Neuron (in vitro differentiated cells): ENCODE measurements around the gene RASL12.
"Not testable (repeated sequence)": the region's sequence is repeated elsewhere in the genome, so short reads cannot be mapped to it uniquely, and the experiment has no call there.

Experiments
- H2AFZ ChIP-seq: one replicate; pipeline ENCODE4 v1.6.1; 2013; ENCODE audit warnings: low read depth, mild to moderate bottlenecking, inconsistent platforms, low read length, moderate library complexity
- H3K27me3 ChIP-seq: one replicate; pipeline ENCODE4 v1.6.1; 2013; ENCODE audit warnings: low read length; ENCODE audit not compliant: insufficient read depth
- H3K36me3 ChIP-seq: one replicate; pipeline ENCODE4 v1.6.1; 2013; ENCODE audit warnings: low read length; ENCODE audit not compliant: insufficient read depth
- H3K4me1 ChIP-seq: one replicate; pipeline ENCODE4 v1.6.1; 2013; ENCODE audit warnings: low read length; ENCODE audit not compliant: insufficient read depth
- H3K4me3 ChIP-seq: 2 replicates; pipeline ENCODE4 v1.5.1; 2013; ENCODE audit warnings: mild to moderate bottlenecking, low read length, moderate library complexity
- H3K9me3 ChIP-seq: one replicate; pipeline ENCODE4 v1.6.1; 2013; ENCODE audit warnings: low read length

RASL12 gene

GRCh38 chr15:65097651-65098263 is 30.0 kb upstream of the RASL12 start:
- Histone ChIP-seq H3K4me1 (no peaks in the 10 kb centered on the region), H3K36me3 (peaks cover 31% of the 10 kb centered on the region), H3K27me3 (no peaks in the 10 kb centered on the region), H2AFZ (no peak overlapping the region), H3K9me3 (no peaks in the 10 kb centered on the region), H3K4me3 (no peak overlapping the region)

- Histone ChIP-seq H3K36me3 (peaks cover 31% of the 10 kb centered on the region), H3K9me3 (no peaks in the 10 kb centered on the region), H3K27me3 (no peaks in the 10 kb centered on the region), H3K4me1 (no peaks in the 10 kb centered on the region), H2AFZ (no peak overlapping the region), H3K4me3 (no peak overlapping the region)
Observed at GRCh38 chr15:65096481-65097385, 28.9 kb upstream of the RASL12 start.

- no peaks in the 10 kb centered on the region for H3K27me3 ChIP-seq
- no peak overlapping the region for H3K4me3 ChIP-seq
Observed at GRCh38 chr15:65095747-65096104, 27.9 kb upstream of the RASL12 start.

GRCh38 chr15:65095011-65095746 is 27.4 kb upstream of the RASL12 start:
- Histone ChIP-seq H3K4me1 (no peaks in the 10 kb centered on the region), H3K27me3 (no peaks in the 10 kb centered on the region), H3K36me3 (peaks cover 27% of the 10 kb centered on the region), H2AFZ (no peak overlapping the region), H3K9me3 (no peaks in the 10 kb centered on the region), H3K4me3 (no peak overlapping the region)

More at GRCh38 chr15:65095747-65096104, 27.9 kb upstream of the RASL12 start:
- Histone ChIP-seq H2AFZ (no peak overlapping the region), H3K36me3 (peaks cover 31% of the 10 kb centered on the region), H3K9me3 (no peaks in the 10 kb centered on the region), H3K4me1 (no peaks in the 10 kb centered on the region)

GRCh38 chr15:65094294-65094995 is 26.7 kb upstream of the RASL12 start:
- H3K27me3 ChIP-seq, result no peaks in the 10 kb centered on the region
- H2AFZ ChIP-seq, result no peak overlapping the region
- peaks cover 21% of the 10 kb centered on the region for H3K36me3 ChIP-seq
- H3K4me1 ChIP-seq, result peaks cover under 1% of the 10 kb centered on the region
- no peaks in the 10 kb centered on the region for H3K9me3 ChIP-seq
- H3K4me3 ChIP-seq, result no peak overlapping the region

GRCh38 chr15:65093793-65094170 is 26.0 kb upstream of the RASL12 start:
- H3K27me3 ChIP-seq, H3K4me3 ChIP-seq, H3K4me1 ChIP-seq, H3K9me3 ChIP-seq, H2AFZ ChIP-seq: not testable (repeated sequence)
- peaks cover 15% of the 10 kb centered on the region for H3K36me3 ChIP-seq

GRCh38 chr15:65092911-65093792 is 25.4 kb upstream of the RASL12 start:
- Histone ChIP-seq H3K4me3 (no peak overlapping the region), H3K4me1 (peaks cover 5% of the 10 kb centered on the region), H3K36me3 (peaks cover 8% of the 10 kb centered on the region), H3K9me3 (no peaks in the 10 kb centered on the region), H2AFZ (no peak overlapping the region), H3K27me3 (no peaks in the 10 kb centered on the region)

GRCh38 chr15:65091946-65092770 is 24.4 kb upstream of the RASL12 start:
- Histone ChIP-seq H3K4me1 (peaks cover 5% of the 10 kb centered on the region), H3K27me3 (no peaks in the 10 kb centered on the region), H3K9me3 (no peaks in the 10 kb centered on the region), H2AFZ (no peak overlapping the region), H3K4me3 (no peak overlapping the region), H3K36me3 (no peaks in the 10 kb centered on the region)

- no peaks in the 10 kb centered on the region for H3K36me3 ChIP-seq
- H2AFZ ChIP-seq, result no peak overlapping the region
- H3K4me1 ChIP-seq, result peaks cover 19% of the 10 kb centered on the region
- no peaks in the 10 kb centered on the region for H3K9me3 ChIP-seq
- H3K4me3 ChIP-seq, result no peak overlapping the region
- H3K27me3 ChIP-seq, result no peaks in the 10 kb centered on the region
Observed at GRCh38 chr15:65089206-65089824, 21.5 kb upstream of the RASL12 start.

- H3K9me3 ChIP-seq, result no peaks in the 10 kb centered on the region
- no peak overlapping the region for H3K4me3 ChIP-seq
- H3K4me1 ChIP-seq, result peaks cover 26% of the 10 kb centered on the region
Observed at GRCh38 chr15:65088643-65089021, 20.8 kb upstream of the RASL12 start.

GRCh38 chr15:65087873-65088642 is 20.3 kb upstream of the RASL12 start:
- no peaks in the 10 kb centered on the region for H3K27me3 ChIP-seq
- no peaks in the 10 kb centered on the region for H3K9me3 ChIP-seq
- H3K36me3 ChIP-seq, result no peaks in the 10 kb centered on the region
- H3K4me3 ChIP-seq, result no peak overlapping the region
- peaks cover 31% of the 10 kb centered on the region for H3K4me1 ChIP-seq
- no peak overlapping the region for H2AFZ ChIP-seq

More at GRCh38 chr15:65088643-65089021, 20.8 kb upstream of the RASL12 start:
- H2AFZ ChIP-seq, result no peak overlapping the region
- no peaks in the 10 kb centered on the region for H3K27me3 ChIP-seq
- no peaks in the 10 kb centered on the region for H3K36me3 ChIP-seq
